ENCODE measurements around the gene CNTNAP4.

CNTNAP4 gene

GRCh38 chr16:76421571-76421970, 144.4 kb downstream of the CNTNAP4 start:
- FAIRE-seq (no peak), DNase-seq (ENCODE audit: insufficient read length) (no peak)
- TF ChIP-seq POLR2AphosphoS5 (IDR thresholded peaks at IDR 0.05; ENCODE audit: low read depth, low read length), result no peak
- TF ChIP-seq POLR2A (IDR thresholded peaks at IDR 0.05; ENCODE audit: low read depth, low read length), result no peak
- no peak for TF ChIP-seq TAF1 (IDR thresholded peaks at IDR 0.05; ENCODE audit: borderline replicate concordance, low read depth, low read length)

DNA sequence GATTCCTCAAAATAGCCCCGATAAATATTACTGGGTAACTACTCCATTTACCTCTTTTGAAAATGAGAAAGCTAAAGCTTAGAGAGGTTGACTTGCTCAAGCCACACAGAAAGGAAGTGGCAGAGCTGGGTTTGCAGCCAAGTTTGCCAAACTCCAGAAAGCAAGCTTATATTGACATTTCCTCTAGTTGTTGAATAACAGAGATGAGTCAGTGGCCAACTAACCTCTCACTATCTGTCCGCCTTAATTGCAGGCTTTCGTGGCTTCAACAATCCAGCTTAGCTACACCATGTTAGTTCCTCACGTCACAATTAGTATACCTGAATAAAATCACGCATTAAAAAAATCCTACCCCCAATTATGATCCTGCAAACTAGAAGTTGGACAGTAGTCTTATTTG, 151.7 kb downstream of the CNTNAP4 start:
- TF ChIP-seq POLR2AphosphoS5 (IDR thresholded peaks at IDR 0.05; ENCODE audit: low read depth, low read length) (no peak), POLR2A (IDR thresholded peaks at IDR 0.05; ENCODE audit: low read depth, low read length) (no peak), TAF1 (IDR thresholded peaks at IDR 0.05; ENCODE audit: borderline replicate concordance, low read depth, low read length) (no peak)
- DNase-seq (ENCODE audit: insufficient read length) (no peak), FAIRE-seq (no peak)

DNA sequence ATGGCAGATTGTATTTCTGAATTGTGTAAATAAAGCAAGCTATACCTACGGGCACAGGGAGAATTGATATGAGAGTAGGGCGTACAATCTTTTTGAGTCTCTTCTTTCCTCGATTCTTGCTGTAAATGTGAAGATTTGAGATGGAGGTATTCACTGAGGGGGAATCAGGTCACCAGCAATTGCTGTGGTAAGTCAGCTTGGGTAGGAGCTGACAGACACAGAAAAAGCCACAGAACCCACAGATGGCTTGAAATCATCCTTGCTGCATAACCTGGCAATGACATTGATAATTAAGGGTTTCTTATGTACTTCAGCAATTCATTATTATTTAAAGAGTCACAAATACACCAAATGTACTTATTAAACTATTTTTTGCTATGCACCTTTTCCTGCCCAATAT, 164.2 kb downstream of the CNTNAP4 start:
- no peak for DNase-seq (ENCODE audit: insufficient read length)
- FAIRE-seq, result no peak
- TF ChIP-seq POLR2A (IDR thresholded peaks at IDR 0.05; ENCODE audit: low read depth, low read length) (no peak), TAF1 (IDR thresholded peaks at IDR 0.05; ENCODE audit: borderline replicate concordance, low read depth, low read length) (no peak), POLR2AphosphoS5 (IDR thresholded peaks at IDR 0.05; ENCODE audit: low read depth, low read length) (no peak)

GRCh38 chr16:76441876-76442275, 164.7 kb downstream of the CNTNAP4 start:
- TF ChIP-seq POLR2AphosphoS5 (IDR thresholded peaks at IDR 0.05; ENCODE audit: low read depth, low read length) (no peak), POLR2A (IDR thresholded peaks at IDR 0.05; ENCODE audit: low read depth, low read length) (no peak), TAF1 (IDR thresholded peaks at IDR 0.05; ENCODE audit: borderline replicate concordance, low read depth, low read length) (no peak)
- FAIRE-seq, result no peak

GRCh38 chr16:76443973-76444372, 166.8 kb downstream of the CNTNAP4 start:
- TF ChIP-seq TAF1 (IDR thresholded peaks at IDR 0.05; ENCODE audit: borderline replicate concordance, low read depth, low read length) (no peak), POLR2AphosphoS5 (IDR thresholded peaks at IDR 0.05; ENCODE audit: low read depth, low read length) (no peak), POLR2A (IDR thresholded peaks at IDR 0.05; ENCODE audit: low read depth, low read length) (no peak)
- no peak for FAIRE-seq
- no peak for DNase-seq (ENCODE audit: insufficient read length)

More at GRCh38 chr16:76441876-76442275, 164.7 kb downstream of the CNTNAP4 start:
- no peak for DNase-seq (ENCODE audit: insufficient read length)

GRCh38 chr16:76444832-76445231, 167.6 kb downstream of the CNTNAP4 start:
- FAIRE-seq, result no peak
- no peak for DNase-seq (ENCODE audit: insufficient read length)
- TF ChIP-seq TAF1 (IDR thresholded peaks at IDR 0.05; ENCODE audit: borderline replicate concordance, low read depth, low read length) (no peak), POLR2A (IDR thresholded peaks at IDR 0.05; ENCODE audit: low read depth, low read length) (no peak), POLR2AphosphoS5 (IDR thresholded peaks at IDR 0.05; ENCODE audit: low read depth, low read length) (no peak)

DNA sequence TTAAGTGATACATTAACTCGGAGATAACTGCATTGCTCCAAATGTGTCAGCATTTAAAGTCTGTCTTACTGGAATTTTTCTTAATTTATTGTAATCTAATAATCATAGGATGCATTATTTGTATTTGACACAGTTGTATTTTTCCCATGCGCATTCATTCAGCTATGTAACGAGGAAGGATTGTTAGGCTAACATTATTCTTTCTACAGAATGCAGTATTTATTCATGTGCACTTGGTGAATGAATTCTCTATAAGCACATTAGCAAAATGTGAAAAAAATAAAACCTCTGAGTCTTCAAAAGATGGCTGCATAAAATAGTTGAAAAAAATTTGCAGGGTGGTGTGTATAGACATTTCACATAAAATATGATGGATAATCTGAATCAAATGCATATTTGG, 168.6 kb downstream of the CNTNAP4 start:
- TF ChIP-seq POLR2AphosphoS5 (IDR thresholded peaks at IDR 0.05; ENCODE audit: low read depth, low read length), result no peak
- TF ChIP-seq POLR2A (IDR thresholded peaks at IDR 0.05; ENCODE audit: low read depth, low read length), result no peak
- TF ChIP-seq TAF1 (IDR thresholded peaks at IDR 0.05; ENCODE audit: borderline replicate concordance, low read depth, low read length), result no peak
- FAIRE-seq (no peak), DNase-seq (ENCODE audit: insufficient read length) (no peak)

GRCh38 chr16:76446251-76446650, 169.1 kb downstream of the CNTNAP4 start:
- no peak for DNase-seq (ENCODE audit: insufficient read length)
- no peak for TF ChIP-seq POLR2AphosphoS5 (IDR thresholded peaks at IDR 0.05; ENCODE audit: low read depth, low read length)
- no peak for TF ChIP-seq POLR2A (IDR thresholded peaks at IDR 0.05; ENCODE audit: low read depth, low read length)
- no peak for TF ChIP-seq TAF1 (IDR thresholded peaks at IDR 0.05; ENCODE audit: borderline replicate concordance, low read depth, low read length)
- no peak for FAIRE-seq

GRCh38 chr16:76450890-76451289, 173.7 kb downstream of the CNTNAP4 start:
- FAIRE-seq, result no peak
- TF ChIP-seq POLR2AphosphoS5 (IDR thresholded peaks at IDR 0.05; ENCODE audit: low read depth, low read length) (no peak), POLR2A (IDR thresholded peaks at IDR 0.05; ENCODE audit: low read depth, low read length) (no peak), TAF1 (IDR thresholded peaks at IDR 0.05; ENCODE audit: borderline replicate concordance, low read depth, low read length) (no peak)
- no peak for DNase-seq (ENCODE audit: insufficient read length)

- FAIRE-seq, result no peak
- TF ChIP-seq TAF1 (IDR thresholded peaks at IDR 0.05; ENCODE audit: borderline replicate concordance, low read depth, low read length) (no peak), POLR2A (IDR thresholded peaks at IDR 0.05; ENCODE audit: low read depth, low read length) (no peak), POLR2AphosphoS5 (IDR thresholded peaks at IDR 0.05; ENCODE audit: low read depth, low read length) (no peak)
- no peak for DNase-seq (ENCODE audit: insufficient read length)
Observed at GRCh38 chr16:76455257-76455656, 178.1 kb downstream of the CNTNAP4 start.

- no peak for FAIRE-seq
- no peak for DNase-seq (ENCODE audit: insufficient read length)
- TF ChIP-seq TAF1 (IDR thresholded peaks at IDR 0.05; ENCODE audit: borderline replicate concordance, low read depth, low read length) (no peak), POLR2AphosphoS5 (IDR thresholded peaks at IDR 0.05; ENCODE audit: low read depth, low read length) (no peak), POLR2A (IDR thresholded peaks at IDR 0.05; ENCODE audit: low read depth, low read length) (no peak)
Observed at GRCh38 chr16:76456016-76456415, 178.8 kb downstream of the CNTNAP4 start.

- FAIRE-seq, result no peak
- no peak for TF ChIP-seq POLR2AphosphoS5 (IDR thresholded peaks at IDR 0.05; ENCODE audit: low read depth, low read length)
- no peak for TF ChIP-seq POLR2A (IDR thresholded peaks at IDR 0.05; ENCODE audit: low read depth, low read length)
- TF ChIP-seq TAF1 (IDR thresholded peaks at IDR 0.05; ENCODE audit: borderline replicate concordance, low read depth, low read length), result no peak
Observed at GRCh38 chr16:76459111-76459510, 181.9 kb downstream of the CNTNAP4 start.

DNA sequence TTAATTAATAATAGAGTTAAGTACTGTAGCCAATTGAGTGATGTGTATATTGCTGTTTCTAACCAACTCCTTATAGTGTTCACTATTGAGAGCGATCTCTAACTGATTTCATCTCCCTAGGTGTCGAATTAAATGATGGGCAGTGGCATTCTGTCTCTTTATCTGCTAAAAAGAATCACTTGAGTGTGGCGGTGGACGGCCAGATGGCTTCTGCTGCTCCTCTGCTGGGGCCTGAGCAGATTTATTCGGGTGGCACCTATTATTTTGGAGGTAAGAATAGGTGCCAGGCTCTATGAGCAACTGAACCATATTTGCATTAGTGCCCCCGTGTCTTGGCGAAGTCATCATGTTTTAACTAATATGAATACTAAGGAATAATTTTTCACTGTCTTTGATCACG, 184.6 kb downstream of the CNTNAP4 start:
- TF ChIP-seq POLR2A (IDR thresholded peaks at IDR 0.05; ENCODE audit: low read depth, low read length), result no peak
- no peak for DNase-seq (ENCODE audit: insufficient read length)
- no peak for FAIRE-seq

More at GRCh38 chr16:76459111-76459510, 181.9 kb downstream of the CNTNAP4 start:
- DNase-seq (ENCODE audit: insufficient read length), result no peak
